ENCODE measurements around the gene ASPN.

Gene ASPN

GRCh38 chr9:92482329-92482728, at the start of gene ASPN:
TSS of gene ASPN (minus strand) at chr9:92482506.
- peak; percentile 20 for DNase-seq

GRCh38 chr9:92530893-92531292, 48.6 kb upstream of the ASPN start:
- DNase-seq, result no peak

GRCh38 chr9:92529124-92529523, 46.8 kb upstream of the ASPN start:
- no peak for DNase-seq

- DNase-seq, result no peak
These were observed 46.2 kb upstream of the ASPN start for GRCh38 chr9:92528522-92528849.

GRCh38 chr9:92527832-92528521, 45.7 kb upstream of the ASPN start:
- DNase-seq, result no peak

- no peak for DNase-seq
These were observed 45.1 kb upstream of the ASPN start for GRCh38 chr9:92527291-92527828.

- DNase-seq, result no peak
These were observed 43.0 kb upstream of the ASPN start for GRCh38 chr9:92525306-92525705.

- no peak for DNase-seq
These were observed 42.6 kb upstream of the ASPN start for GRCh38 chr9:92524881-92525280.

- DNase-seq, result peak; percentile 62
These were observed 41.0 kb upstream of the ASPN start for GRCh38 chr9:92522983-92523970.

GRCh38 chr9:92520837-92521236, 38.5 kb upstream of the ASPN start:
- peak; percentile 7 for DNase-seq

GRCh38 chr9:92518199-92518598, 35.9 kb upstream of the ASPN start:
- no peak for DNase-seq

GRCh38 chr9:92517046-92517445, 34.7 kb upstream of the ASPN start:
- no peak for DNase-seq

- DNase-seq, result no peak
These were observed 34.2 kb upstream of the ASPN start for GRCh38 chr9:92516521-92516920.

GRCh38 chr9:92514635-92515034, 32.3 kb upstream of the ASPN start:
- no peak for DNase-seq

GRCh38 chr9:92513349-92513748, 31.0 kb upstream of the ASPN start:
- no peak for DNase-seq

GRCh38 chr9:92512622-92513021, 30.3 kb upstream of the ASPN start:
- no peak for DNase-seq

- DNase-seq, result no peak
These were observed 28.4 kb upstream of the ASPN start for GRCh38 chr9:92510747-92511146.

- DNase-seq, result no peak
These were observed 26.7 kb upstream of the ASPN start for GRCh38 chr9:92509050-92509449.

- no peak for DNase-seq
These were observed 25.9 kb upstream of the ASPN start for GRCh38 chr9:92508018-92508820.

- DNase-seq, result no peak
These were observed 25.2 kb upstream of the ASPN start for GRCh38 chr9:92507496-92507895.

- no peak for DNase-seq
These were observed 24.7 kb upstream of the ASPN start for GRCh38 chr9:92507005-92507404.

GRCh38 chr9:92506184-92506857, 24.0 kb upstream of the ASPN start:
- no peak for DNase-seq

GRCh38 chr9:92504881-92505280, 22.6 kb upstream of the ASPN start:
- DNase-seq, result no peak
